Gastrocnemius medialis (tissue), 4 donors: Measurements from ENCODE around the gene ADIPOR2. TPM values are rescaled to one million over a fixed set of nuclear protein-coding genes. Genes with fewer than 3 reads are reported as not detected.
"Not testable (repeated sequence)": the region's sequence is repeated elsewhere in the genome, so short reads cannot be mapped to it uniquely, and the experiment has no call there.

ENCODE experiments used
- ATAC-seq, 2 donors: fragments of 150-250 bp; one replicate each; pipeline ENCODE4 v1.9.1; 2016
- DNase-seq, 2 donors: peaks; one replicate each; pipeline ENCODE4 v3.0.0-alpha.2; 2019
- H3K27ac ChIP-seq, 4 donors: fragments of 200-600 bp; sonication (generic); 1 replicate in 1 of 4; 2 replicates in 3 of 4; pipeline ENCODE4 v1.5.1; 2016 to 2018; ENCODE audit warnings: mild to moderate bottlenecking in 2 of 4, moderate library complexity in 1 of 4
- H3K27me3 ChIP-seq, 3 donors: fragments of 200-600 bp; sonication (generic) in 2 of 3; 1 replicate in 1 of 3; 2 replicates in 2 of 3; pipeline versions ENCODE4 v1.5.1 to v1.6.0; 2016 to 2019; ENCODE audit warnings: mild to moderate bottlenecking in 1 of 3, moderate library complexity in 1 of 3
- H3K36me3 ChIP-seq, 2 donors: fragments of 200-600 bp; sonication (generic) in 1 of 2; one replicate each; pipeline ENCODE4 v1.5.1; 2017 to 2018
- H3K4me1 ChIP-seq, 2 donors: fragments of 200-600 bp; sonication (generic) in 1 of 2; one replicate each; pipeline ENCODE4 v1.5.1; 2016 to 2017; ENCODE audit warnings: mild to moderate bottlenecking in 2 of 2
- H3K4me3 ChIP-seq, 4 donors: fragments of 200-600 bp; sonication (generic) in 3 of 4; 1 replicate in 1 of 4; 2 replicates in 3 of 4; pipeline ENCODE4 v1.5.1; 2016 to 2019; ENCODE audit warnings: mild to moderate bottlenecking in 2 of 4
- H3K9me3 ChIP-seq, 3 donors: fragments of 200-600 bp; sonication (generic) in 2 of 3; 1 replicate in 1 of 3; 2 replicates in 2 of 3; pipeline ENCODE4 v1.5.1; 2016 to 2019
- POLR2A ChIP-seq, 2 donors: fragments of 450-650 bp; IDR thresholded peaks; one replicate each; pipeline ENCODE4 v1.6.1; 2017; ENCODE audit warnings: antibody characterized with exemption in 2 of 2, mild to moderate bottlenecking in 2 of 2, moderate library complexity in 2 of 2
- in situ Hi-C, 4 donors: fragments of 200-750 bp; cut with MboI; loops; one replicate each; pipeline versions ENCODE4 v1.15.0 to v1.8.0; 2017; ENCODE audit warnings: low sequenced_read_pairs in 4 of 4
- intact Hi-C: fragments of 100-400 bp; cut with DNase I; formaldehyde crosslinking; loops from one replicate; pipeline ENCODE4 v1.15.1; 2023; ENCODE audit warnings: low total_unique reads
- total RNA-seq, 4 donors: library from RNA; depleted of rRNA; stranded (reverse); fragments of >200 nt; gene quantifications; one replicate each; pipeline versions ENCODE4 v1.1.0 to v1.2.3, GENCODE V29; 2016
- TF ChIP-seq, protein P1 (sequence below), 5 experiments: fragments of 450-650 bp in 3 of 5; fragments of 200-600 bp in 2 of 5; sonication (generic) in 2 of 5; IDR thresholded peaks in 4 of 5; conservative IDR thresholded peaks in 1 of 5; 1 replicate in 4 of 5; 2 replicates in 1 of 5; pipeline ENCODE4 v1.5.1; 2016 to 2019; ENCODE audit warnings: antibody characterized with exemption in 5 of 5, mild to moderate bottlenecking in 3 of 5, moderate library complexity in 3 of 5

The ADIPOR2 gene
- total RNA-seq, 4 donors from 2014 or later, result 18.9 to 47.4 (median 25.1) TPM

DNA sequence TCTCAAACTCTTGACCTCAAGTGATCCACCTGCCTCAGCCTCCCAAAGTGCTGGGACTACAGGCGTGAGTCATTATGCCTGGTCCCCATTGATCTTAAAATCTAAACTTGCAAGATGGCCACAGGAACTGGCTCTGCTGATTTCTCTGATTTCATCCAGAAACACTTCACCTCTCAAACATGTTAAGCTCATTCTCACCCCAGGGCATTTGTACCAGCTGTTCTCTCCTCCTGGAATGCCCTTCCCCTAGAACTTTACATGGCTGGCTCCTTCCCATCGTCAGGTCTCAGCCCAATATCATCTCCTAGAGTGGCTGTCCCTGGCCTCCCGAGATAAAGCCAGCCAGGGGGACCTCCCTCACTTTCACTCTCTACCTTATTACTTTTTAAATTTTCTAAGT lies 124.2 kb downstream of the ADIPOR2 start:
- intact Hi-C loops, result no loop called here
- H3K27me3 ChIP-seq, result peaks cover 11 to 14% (median 12%) of the 10 kb centered on the region in 3 donors
- H3K4me3 ChIP-seq, result no peak overlapping the region

DNA sequence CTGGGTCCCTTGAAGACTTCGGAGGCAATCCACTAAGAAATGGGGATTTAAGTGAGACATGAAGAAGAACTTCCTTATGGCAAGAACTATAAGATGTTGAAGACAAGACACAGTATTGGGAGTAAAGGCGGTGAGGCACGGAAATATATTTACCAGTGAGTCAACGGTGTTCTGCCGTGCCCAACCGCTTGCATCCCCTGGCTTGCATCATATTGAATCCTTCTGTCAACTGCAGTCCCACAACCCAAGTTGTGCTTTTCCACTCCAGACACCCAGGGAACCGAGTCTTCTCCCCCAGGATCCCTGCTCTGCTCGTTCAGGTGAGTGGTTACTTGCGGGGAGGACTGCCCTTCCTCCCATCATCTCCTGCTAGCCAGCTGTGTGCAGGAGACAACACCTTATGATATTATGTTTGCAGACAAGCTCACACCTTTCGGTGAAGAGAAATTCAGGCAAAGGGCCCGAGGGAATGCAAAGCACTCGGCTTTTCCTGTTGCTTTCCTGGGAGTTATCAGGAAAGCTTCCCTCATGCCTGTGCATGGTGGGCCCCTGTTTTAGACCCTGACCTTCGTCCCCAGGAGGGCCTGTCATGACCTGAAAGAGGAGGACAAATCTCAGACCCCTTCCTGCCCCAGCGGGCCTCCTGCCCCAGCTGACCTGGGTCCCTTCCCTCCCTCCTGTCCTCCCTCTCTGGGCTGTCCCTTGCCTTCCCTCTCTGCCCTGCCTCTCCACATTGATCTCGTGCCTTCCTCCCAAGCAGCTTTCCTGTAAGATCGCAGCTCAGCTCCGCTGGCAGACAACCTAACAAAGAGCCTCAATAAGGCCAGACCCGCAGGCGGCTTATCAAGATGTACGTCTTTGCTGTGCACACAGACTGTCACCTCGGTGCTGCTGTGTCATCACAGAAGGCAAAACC lies 125.2 kb downstream of the ADIPOR2 start:
- in situ Hi-C loops (loop anchor here in 2 of 4 donors (25.0 kb wide), 2 partner anchors 471 to 771 kb away; no protein-coding TSS in a partner anchor), intact Hi-C loops (no loop called here)
- H3K36me3 ChIP-seq, result no peaks in the 10 kb centered on the region
- no peak overlapping the region for H3K27ac ChIP-seq
- H3K9me3 ChIP-seq, result no peaks in the 10 kb centered on the region
- peaks cover 20 to 24% (median 21%) of the 10 kb centered on the region in 3 donors for H3K27me3 ChIP-seq
- TF ChIP-seq, protein P1, sequence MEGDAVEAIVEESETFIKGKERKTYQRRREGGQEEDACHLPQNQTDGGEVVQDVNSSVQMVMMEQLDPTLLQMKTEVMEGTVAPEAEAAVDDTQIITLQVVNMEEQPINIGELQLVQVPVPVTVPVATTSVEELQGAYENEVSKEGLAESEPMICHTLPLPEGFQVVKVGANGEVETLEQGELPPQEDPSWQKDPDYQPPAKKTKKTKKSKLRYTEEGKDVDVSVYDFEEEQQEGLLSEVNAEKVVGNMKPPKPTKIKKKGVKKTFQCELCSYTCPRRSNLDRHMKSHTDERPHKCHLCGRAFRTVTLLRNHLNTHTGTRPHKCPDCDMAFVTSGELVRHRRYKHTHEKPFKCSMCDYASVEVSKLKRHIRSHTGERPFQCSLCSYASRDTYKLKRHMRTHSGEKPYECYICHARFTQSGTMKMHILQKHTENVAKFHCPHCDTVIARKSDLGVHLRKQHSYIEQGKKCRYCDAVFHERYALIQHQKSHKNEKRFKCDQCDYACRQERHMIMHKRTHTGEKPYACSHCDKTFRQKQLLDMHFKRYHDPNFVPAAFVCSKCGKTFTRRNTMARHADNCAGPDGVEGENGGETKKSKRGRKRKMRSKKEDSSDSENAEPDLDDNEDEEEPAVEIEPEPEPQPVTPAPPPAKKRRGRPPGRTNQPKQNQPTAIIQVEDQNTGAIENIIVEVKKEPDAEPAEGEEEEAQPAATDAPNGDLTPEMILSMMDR (IDR thresholded peaks at IDR 0.05 in 4 of 5, conservative IDR thresholded peaks at IDR 0.05 in 1 of 5), result no peak
- H3K4me3 ChIP-seq, result no peak overlapping the region
- H3K4me1 ChIP-seq, result no peaks in the 10 kb centered on the region
- DNase-seq, result no peak
- no peak for ATAC-seq

More for the DNA sequence above, 124.2 kb downstream of the ADIPOR2 start:
- H3K36me3 ChIP-seq, result no peaks in the 10 kb centered on the region
- H3K27ac ChIP-seq, result no peak overlapping the region
- no peak for DNase-seq
- no peaks in the 10 kb centered on the region for H3K9me3 ChIP-seq
- in situ Hi-C loops, result loop anchor here in 2 of 4 donors (25.0 kb wide), 2 partner anchors 472 to 772 kb away; no protein-coding TSS in a partner anchor
- no peak for ATAC-seq
- TF ChIP-seq, protein P1 (IDR thresholded peaks at IDR 0.05 in 4 of 5, conservative IDR thresholded peaks at IDR 0.05 in 1 of 5), result no peak
- no peak for TF ChIP-seq POLR2A (IDR thresholded peaks at IDR 0.05)
- no peaks in the 10 kb centered on the region for H3K4me1 ChIP-seq

DNA sequence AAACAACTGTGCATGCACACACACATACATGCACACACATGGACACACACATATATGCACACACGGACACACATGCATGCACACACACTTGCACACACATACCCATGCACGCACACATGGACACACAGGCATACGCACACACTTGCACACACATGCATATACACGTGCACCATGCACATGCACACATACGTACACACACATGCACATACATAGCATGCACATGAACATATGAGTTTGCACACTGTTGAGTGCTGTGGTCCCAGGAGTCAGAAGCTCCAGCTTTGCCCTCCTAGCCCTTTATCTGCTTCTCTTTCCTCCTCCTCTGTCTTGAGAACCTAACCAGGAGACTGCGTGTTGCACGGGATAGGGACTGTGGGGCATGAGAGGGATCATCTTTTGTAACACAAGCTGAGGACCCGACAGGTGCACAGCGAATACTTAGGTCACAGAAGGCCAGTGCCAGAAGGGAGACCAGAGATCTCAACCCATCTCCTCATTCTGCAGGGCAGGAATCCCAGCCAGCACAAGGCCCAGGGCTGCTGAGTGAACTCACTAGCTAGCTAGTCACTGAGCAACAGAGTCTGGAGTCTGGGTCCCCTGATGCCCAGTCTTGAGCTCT lies 126.0 kb downstream of the ADIPOR2 start:
- H3K36me3 ChIP-seq, result no peaks in the 10 kb centered on the region
- intact Hi-C loops, result no loop called here
- in situ Hi-C loops, result loop anchor here in 2 of 4 donors (25.0 kb wide), 2 partner anchors 470 to 770 kb away; no protein-coding TSS in a partner anchor
- no peak for DNase-seq
- no peak overlapping the region for H3K27ac ChIP-seq
- no peaks in the 10 kb centered on the region for H3K4me1 ChIP-seq
- peaks cover 28 to 31% (median 28%) of the 10 kb centered on the region in 3 donors for H3K27me3 ChIP-seq
- no peak for TF ChIP-seq POLR2A (IDR thresholded peaks at IDR 0.05)
- ATAC-seq, result no peak
- H3K4me3 ChIP-seq, result no peak overlapping the region
- H3K9me3 ChIP-seq, result no peaks in the 10 kb centered on the region

- H3K4me1 ChIP-seq, H3K27ac ChIP-seq, DNase-seq, intact Hi-C loops, H3K36me3 ChIP-seq, H3K4me3 ChIP-seq, H3K9me3 ChIP-seq, ATAC-seq: not testable (repeated sequence)
- in situ Hi-C loops, result loop anchor here in 2 of 4 donors (25.0 kb wide), 2 partner anchors 469 to 769 kb away; no protein-coding TSS in a partner anchor
- H3K27me3 ChIP-seq, result peaks cover 37 to 41% (median 39%) of the 10 kb centered on the region in 3 donors
These were observed 127.1 kb downstream of the ADIPOR2 start for GRCh38 chr12:1817928-1818327.

DNA sequence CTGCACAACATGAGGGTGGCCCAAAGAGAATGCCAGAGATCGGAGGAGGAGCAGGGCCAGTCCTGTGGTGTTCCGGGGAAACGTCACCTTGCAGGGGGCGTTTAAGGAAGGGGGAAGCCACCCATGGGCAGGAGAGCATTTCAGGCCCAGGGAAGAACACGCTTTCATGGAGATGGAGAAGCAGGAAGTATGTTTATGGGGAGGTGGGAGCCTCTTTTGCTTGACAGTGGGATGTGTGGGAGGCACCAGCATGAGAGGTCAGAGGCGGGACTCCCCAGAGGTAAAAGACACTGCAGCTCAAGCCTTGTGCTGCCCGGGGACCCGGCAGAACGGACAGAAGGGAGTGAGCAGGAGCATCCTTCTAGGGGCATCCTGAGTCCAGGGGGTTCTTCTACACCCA lies 128.2 kb downstream of the ADIPOR2 start:
- H3K36me3 ChIP-seq, result no peaks in the 10 kb centered on the region
- H3K4me1 ChIP-seq, result no peaks in the 10 kb centered on the region
- no peak overlapping the region for H3K4me3 ChIP-seq
- no peak for TF ChIP-seq POLR2A (IDR thresholded peaks at IDR 0.05)
- TF ChIP-seq, protein P1 (IDR thresholded peaks at IDR 0.05 in 4 of 5, conservative IDR thresholded peaks at IDR 0.05 in 1 of 5), result no peak
- peaks cover 37 to 45% (median 43%) of the 10 kb centered on the region in 3 donors for H3K27me3 ChIP-seq
- in situ Hi-C loops (loop anchor here in 2 of 4 donors (25.0 kb wide), 2 partner anchors 468 to 768 kb away; no protein-coding TSS in a partner anchor), intact Hi-C loops (no loop called here)
- no peak overlapping the region for H3K27ac ChIP-seq
- no peak for DNase-seq
- H3K9me3 ChIP-seq, result no peaks in the 10 kb centered on the region
- ATAC-seq, result no peak
